SK-N-SH (cell line): Measurements from ENCODE around the gene IDH1.

Source experiments
- FOXM1 ChIP-seq: IDR thresholded peaks from 2 replicates; pipeline ENCODE4 v1.4.0; 2012; ENCODE audit warnings: low read depth, mild to moderate bottlenecking
- POLR2AphosphoS5 ChIP-seq: IDR thresholded peaks from 2 replicates; pipeline ENCODE4 v1.6.1; 2012; ENCODE audit warnings: low read depth, low read length
- RAD21 ChIP-seq: IDR thresholded peaks from 2 replicates; pipeline ENCODE4 v1.6.1; 2012; ENCODE audit warnings: mild to moderate bottlenecking, low read length
- RXRA ChIP-seq: IDR thresholded peaks from 2 replicates; pipeline ENCODE4 v1.4.0; 2012; ENCODE audit warnings: low read depth, mild to moderate bottlenecking, borderline replicate concordance
- SMC3 ChIP-seq: IDR thresholded peaks from 2 replicates; pipeline ENCODE4 v1.6.1; 2012; ENCODE audit warnings: low read depth, low read length, improper control_type of control experiment
- YY1 ChIP-seq: IDR thresholded peaks from 2 replicates; pipeline ENCODE4 v1.4.0; 2012; ENCODE audit warnings: low read depth, mild to moderate bottlenecking
- TF ChIP-seq, protein P1 (sequence below): fragments of 200-600 bp; sonication (generic); IDR thresholded peaks from 2 replicates; pipeline ENCODE4 v1.6.1; 2017; ENCODE audit warnings: antibody characterized with exemption, mild to moderate bottlenecking, moderate library complexity
- TF ChIP-seq, protein P2 (sequence below): IDR thresholded peaks from 2 replicates; pipeline ENCODE4 v1.6.1; 2012; ENCODE audit warnings: mild to moderate bottlenecking, low read depth, low read length, moderate library complexity
- TF ChIP-seq, protein P3 (sequence below): fragments of 150-350 bp; IDR thresholded peaks from 2 replicates; pipeline ENCODE4 v1.6.1; 2016; ENCODE audit warnings: mild to moderate bottlenecking, low read depth, low read length

DNA sequence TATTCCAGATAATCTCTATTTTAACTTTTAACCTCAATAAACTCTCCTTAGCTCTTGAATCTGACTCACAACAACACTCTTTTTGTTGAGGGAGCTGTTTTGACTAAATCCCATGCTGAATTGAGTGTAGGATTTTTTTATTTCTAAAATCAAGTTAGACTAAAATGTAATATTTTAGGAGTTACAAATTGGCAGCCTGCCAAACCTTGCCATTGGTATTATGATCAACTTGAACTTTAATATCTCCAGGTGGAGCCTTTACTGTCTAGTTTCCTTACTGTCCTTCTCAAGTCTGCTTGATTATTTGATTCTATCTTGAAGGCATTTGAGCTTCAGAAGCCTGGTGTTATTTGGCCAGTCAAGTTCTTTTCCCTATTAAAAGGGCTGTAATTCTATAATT is 19.9 kb upstream of the IDH1 start:
- TF ChIP-seq, protein P1, sequence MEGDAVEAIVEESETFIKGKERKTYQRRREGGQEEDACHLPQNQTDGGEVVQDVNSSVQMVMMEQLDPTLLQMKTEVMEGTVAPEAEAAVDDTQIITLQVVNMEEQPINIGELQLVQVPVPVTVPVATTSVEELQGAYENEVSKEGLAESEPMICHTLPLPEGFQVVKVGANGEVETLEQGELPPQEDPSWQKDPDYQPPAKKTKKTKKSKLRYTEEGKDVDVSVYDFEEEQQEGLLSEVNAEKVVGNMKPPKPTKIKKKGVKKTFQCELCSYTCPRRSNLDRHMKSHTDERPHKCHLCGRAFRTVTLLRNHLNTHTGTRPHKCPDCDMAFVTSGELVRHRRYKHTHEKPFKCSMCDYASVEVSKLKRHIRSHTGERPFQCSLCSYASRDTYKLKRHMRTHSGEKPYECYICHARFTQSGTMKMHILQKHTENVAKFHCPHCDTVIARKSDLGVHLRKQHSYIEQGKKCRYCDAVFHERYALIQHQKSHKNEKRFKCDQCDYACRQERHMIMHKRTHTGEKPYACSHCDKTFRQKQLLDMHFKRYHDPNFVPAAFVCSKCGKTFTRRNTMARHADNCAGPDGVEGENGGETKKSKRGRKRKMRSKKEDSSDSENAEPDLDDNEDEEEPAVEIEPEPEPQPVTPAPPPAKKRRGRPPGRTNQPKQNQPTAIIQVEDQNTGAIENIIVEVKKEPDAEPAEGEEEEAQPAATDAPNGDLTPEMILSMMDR, result no peak
- no peak for TF ChIP-seq YY1
- no peak for TF ChIP-seq RAD21
- no peak for TF ChIP-seq FOXM1
- TF ChIP-seq, protein P2, sequence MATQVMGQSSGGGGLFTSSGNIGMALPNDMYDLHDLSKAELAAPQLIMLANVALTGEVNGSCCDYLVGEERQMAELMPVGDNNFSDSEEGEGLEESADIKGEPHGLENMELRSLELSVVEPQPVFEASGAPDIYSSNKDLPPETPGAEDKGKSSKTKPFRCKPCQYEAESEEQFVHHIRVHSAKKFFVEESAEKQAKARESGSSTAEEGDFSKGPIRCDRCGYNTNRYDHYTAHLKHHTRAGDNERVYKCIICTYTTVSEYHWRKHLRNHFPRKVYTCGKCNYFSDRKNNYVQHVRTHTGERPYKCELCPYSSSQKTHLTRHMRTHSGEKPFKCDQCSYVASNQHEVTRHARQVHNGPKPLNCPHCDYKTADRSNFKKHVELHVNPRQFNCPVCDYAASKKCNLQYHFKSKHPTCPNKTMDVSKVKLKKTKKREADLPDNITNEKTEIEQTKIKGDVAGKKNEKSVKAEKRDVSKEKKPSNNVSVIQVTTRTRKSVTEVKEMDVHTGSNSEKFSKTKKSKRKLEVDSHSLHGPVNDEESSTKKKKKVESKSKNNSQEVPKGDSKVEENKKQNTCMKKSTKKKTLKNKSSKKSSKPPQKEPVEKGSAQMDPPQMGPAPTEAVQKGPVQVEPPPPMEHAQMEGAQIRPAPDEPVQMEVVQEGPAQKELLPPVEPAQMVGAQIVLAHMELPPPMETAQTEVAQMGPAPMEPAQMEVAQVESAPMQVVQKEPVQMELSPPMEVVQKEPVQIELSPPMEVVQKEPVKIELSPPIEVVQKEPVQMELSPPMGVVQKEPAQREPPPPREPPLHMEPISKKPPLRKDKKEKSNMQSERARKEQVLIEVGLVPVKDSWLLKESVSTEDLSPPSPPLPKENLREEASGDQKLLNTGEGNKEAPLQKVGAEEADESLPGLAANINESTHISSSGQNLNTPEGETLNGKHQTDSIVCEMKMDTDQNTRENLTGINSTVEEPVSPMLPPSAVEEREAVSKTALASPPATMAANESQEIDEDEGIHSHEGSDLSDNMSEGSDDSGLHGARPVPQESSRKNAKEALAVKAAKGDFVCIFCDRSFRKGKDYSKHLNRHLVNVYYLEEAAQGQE, result no peak
- no peak for TF ChIP-seq RXRA
- TF ChIP-seq, protein P3, sequence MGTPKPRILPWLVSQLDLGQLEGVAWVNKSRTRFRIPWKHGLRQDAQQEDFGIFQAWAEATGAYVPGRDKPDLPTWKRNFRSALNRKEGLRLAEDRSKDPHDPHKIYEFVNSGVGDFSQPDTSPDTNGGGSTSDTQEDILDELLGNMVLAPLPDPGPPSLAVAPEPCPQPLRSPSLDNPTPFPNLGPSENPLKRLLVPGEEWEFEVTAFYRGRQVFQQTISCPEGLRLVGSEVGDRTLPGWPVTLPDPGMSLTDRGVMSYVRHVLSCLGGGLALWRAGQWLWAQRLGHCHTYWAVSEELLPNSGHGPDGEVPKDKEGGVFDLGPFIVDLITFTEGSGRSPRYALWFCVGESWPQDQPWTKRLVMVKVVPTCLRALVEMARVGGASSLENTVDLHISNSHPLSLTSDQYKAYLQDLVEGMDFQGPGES, result no peak
- TF ChIP-seq SMC3, result no peak
- TF ChIP-seq POLR2AphosphoS5, result no peak
